CD4-positive, alpha-beta T cell (primary cell): Measurements from ENCODE around the gene MRPL36. TPM values are rescaled to one million over a fixed set of nuclear protein-coding genes. Genes with fewer than 3 reads are reported as not detected.

Experiments used
- ATAC-seq: fragments of 200-7000 bp; cut with Tn5 transposase; one replicate; pipeline ENCODE4 v1.10.0; 2022; ENCODE audit warnings: mild to moderate bottlenecking; ENCODE audit not compliant: poor library complexity
- CTCF ChIA-PET: fragments of 350-600 bp; sonication (Branson Sonifier 250); formaldehyde crosslinking; loops from one replicate; lab custom pipeline; 2021; ENCODE audit warnings: antibody characterized with exemption, inconsistent platforms; lab: Charles Lee
- POLR2A ChIA-PET: fragments of 350-600 bp; sonication (Branson Sonifier 250); formaldehyde crosslinking; loops from one replicate; lab custom pipeline; 2021; ENCODE audit warnings: antibody characterized with exemption, inconsistent platforms; lab: Charles Lee
- DNase-seq, 14 experiments: peaks; one replicate each; pipeline ENCODE4 v3.0.0-alpha.2; 2013 to 2020; ENCODE audit warnings: mixed read lengths in 2 of 14
- H3K27ac ChIP-seq, 2 donors: one replicate each; pipeline versions ENCODE4 v1.5.1 to v1.7.0; 2013; ENCODE audit warnings: low read length in 2 of 2, low read depth in 1 of 2, mild to moderate bottlenecking in 1 of 2
- H3K27me3 ChIP-seq, 2 experiments: 1 replicate in 1 of 2; 2 replicates in 1 of 2; pipeline versions ENCODE4 v1.6.1 to v1.7.0; 2013; ENCODE audit warnings: low read length in 2 of 2, control low read depth in 1 of 2, mild to moderate bottlenecking in 1 of 2, moderate library complexity in 1 of 2; ENCODE audit not compliant: insufficient read depth in 2 of 2, control insufficient read depth in 1 of 2
- H3K36me3 ChIP-seq: one replicate; pipeline ENCODE4 v1.6.1; 2013; ENCODE audit warnings: low read length, control low read depth; ENCODE audit not compliant: insufficient read depth
- H3K4me1 ChIP-seq: one replicate; pipeline ENCODE4 v1.6.1; 2013; ENCODE audit warnings: low read length, control low read depth; ENCODE audit not compliant: insufficient read depth
- H3K4me3 ChIP-seq: one replicate; pipeline ENCODE4 v1.5.1; 2013; ENCODE audit warnings: mild to moderate bottlenecking, low read length, moderate library complexity
- H3K9me3 ChIP-seq, 2 experiments: 1 replicate in 1 of 2; 2 replicates in 1 of 2; pipeline versions ENCODE4 v1.6.1 to v1.7.0; 2013; ENCODE audit warnings: low read length in 2 of 2, mild to moderate bottlenecking in 2 of 2, control low read depth in 1 of 2, moderate library complexity in 1 of 2; ENCODE audit not compliant: control insufficient read depth in 1 of 2, insufficient read depth in 1 of 2
- H3K27ac Mint-ChIP-seq: one replicate; pipeline ENCODE4 v1.8.0; 2020; ENCODE audit warnings: mixed read lengths
- H3K27me3 Mint-ChIP-seq: one replicate; pipeline ENCODE4 v1.8.0; 2021; ENCODE audit warnings: mixed read lengths
- H3K36me3 Mint-ChIP-seq: one replicate; pipeline ENCODE4 v1.8.0; 2021; ENCODE audit warnings: low read depth, mixed read lengths
- H3K4me1 Mint-ChIP-seq: one replicate; pipeline ENCODE4 v1.8.0; 2021; ENCODE audit warnings: low read depth, mixed read lengths
- H3K4me3 Mint-ChIP-seq: one replicate; pipeline ENCODE4 v1.8.0; 2020; ENCODE audit warnings: mild to moderate bottlenecking, mixed read lengths
- H3K9me3 Mint-ChIP-seq: one replicate; pipeline ENCODE4 v1.8.0; 2020; ENCODE audit warnings: mixed read lengths
- CTCF ChIP-seq: fragments of 200-600 bp; IDR thresholded peaks from one replicate; pipeline ENCODE4 v1.8.0; 2022; ENCODE audit warnings: antibody characterized with exemption, mild to moderate bottlenecking
- intact Hi-C, 2 experiments: fragments of 100-400 bp; cut with DNase I in 1 of 2; cut with micrococcal nuclease in 1 of 2; formaldehyde crosslinking; loops; one replicate each; pipeline versions ENCODE4 v1.15.1 to v1.9.0; 2023 to 2025; cut with DNase I, micrococcal nuclease
- total RNA-seq, 174 experiments: library from RNA in 2 of 174; stranded (reverse) in 2 of 174; gene quantifications; one replicate each; pipeline ENCODE4 v1.2.3 and lab custom pipeline; 2021 to 2026

MRPL36 gene
- total RNA-seq, 2 experiments from 2014 or later, result 14.3 to 18.2 TPM

- ATAC-seq (no peak), DNase-seq (no peak)
- CTCF ChIA-PET, result no interaction called here
- Mint-ChIP-seq H3K4me1 (peaks cover 20% of the 10 kb centered on the region), H3K9me3 (no peaks in the 10 kb centered on the region), H3K4me3 (no peak overlapping the region), H3K27me3 (no peaks in the 10 kb centered on the region), H3K27ac (no peak overlapping the region), H3K36me3 (no peaks in the 10 kb centered on the region)
- no peak for TF ChIP-seq CTCF
- intact Hi-C loops, result no loop called here
- H3K9me3 ChIP-seq, result no peaks in the 10 kb centered on the region
- H3K4me1 ChIP-seq, result peaks cover 23% of the 10 kb centered on the region
- no peak overlapping the region for H3K4me3 ChIP-seq
- H3K27ac ChIP-seq, result no peak overlapping the region
- H3K36me3 ChIP-seq, result no peaks in the 10 kb centered on the region
- POLR2A ChIA-PET, result no interaction called here
- no peaks in the 10 kb centered on the region for H3K27me3 ChIP-seq
These were observed 12.8 kb downstream of the MRPL36 start for GRCh38 chr5:1786621-1787471.

GRCh38 chr5:1785984-1786383 lies 13.7 kb downstream of the MRPL36 start:
- H3K4me1 ChIP-seq, result peaks cover 16% of the 10 kb centered on the region
- peaks cover 12% of the 10 kb centered on the region for H3K4me1 Mint-ChIP-seq
- no peak overlapping the region for H3K27ac Mint-ChIP-seq

DNA sequence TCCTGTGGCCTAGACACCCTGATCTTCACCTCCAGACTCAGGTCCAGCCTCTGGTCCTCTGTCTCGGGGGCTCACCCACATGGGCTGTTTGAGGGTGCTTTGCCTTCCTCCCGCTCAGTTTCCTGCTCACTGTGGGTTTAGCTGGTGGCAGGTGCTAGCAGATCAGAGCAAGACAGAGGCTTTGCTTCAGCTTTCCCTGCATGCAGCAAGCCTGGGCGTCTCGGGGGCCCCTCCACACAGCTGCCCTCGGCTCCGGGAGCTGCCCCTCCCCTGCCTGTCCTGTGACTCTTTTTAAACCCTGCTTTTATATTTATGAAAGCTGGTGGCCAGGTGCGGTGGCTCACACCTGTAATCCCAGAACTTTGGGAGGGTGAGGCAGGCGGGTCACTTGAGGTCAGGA lies 14.6 kb downstream of the MRPL36 start:
- H3K27me3 Mint-ChIP-seq, result no peaks in the 10 kb centered on the region
- no peaks in the 10 kb centered on the region for H3K9me3 Mint-ChIP-seq
- DNase-seq (no peak), ATAC-seq (no peak)
- H3K4me1 Mint-ChIP-seq, result peaks cover 8% of the 10 kb centered on the region
- no peak for TF ChIP-seq CTCF
- Histone ChIP-seq H3K9me3 (no peaks in the 10 kb centered on the region), H3K27ac (no peak overlapping the region), H3K27me3 (no peaks in the 10 kb centered on the region), H3K4me3 (no peak overlapping the region), H3K36me3 (no peaks in the 10 kb centered on the region), H3K4me1 (peaks cover 11% of the 10 kb centered on the region)
- ChIA-PET POLR2A (interaction anchor here (1.0 kb wide), 1 partner anchor 15 kb away, joined by 3 read pairs; no protein-coding TSS in a partner anchor), CTCF (no interaction called here)
- no peak overlapping the region for H3K4me3 Mint-ChIP-seq
- intact Hi-C loops, result no loop called here
- H3K36me3 Mint-ChIP-seq, result no peaks in the 10 kb centered on the region
- no peak overlapping the region for H3K27ac Mint-ChIP-seq

More at GRCh38 chr5:1785984-1786383, 13.7 kb downstream of the MRPL36 start:
- no peak overlapping the region for H3K4me3 ChIP-seq
- CTCF ChIA-PET, result no interaction called here
- H3K27me3 Mint-ChIP-seq, result no peaks in the 10 kb centered on the region
- no peak for TF ChIP-seq CTCF
- no peaks in the 10 kb centered on the region for H3K9me3 Mint-ChIP-seq
- POLR2A ChIA-PET, result no interaction called here
- intact Hi-C loops, result no loop called here
- H3K36me3 Mint-ChIP-seq, result no peaks in the 10 kb centered on the region
- no peaks in the 10 kb centered on the region for H3K36me3 ChIP-seq
- H3K4me3 Mint-ChIP-seq, result no peak overlapping the region
- no peaks in the 10 kb centered on the region for H3K27me3 ChIP-seq
- H3K27ac ChIP-seq, result no peak overlapping the region
- H3K9me3 ChIP-seq, result no peaks in the 10 kb centered on the region
- DNase-seq (no peak), ATAC-seq (no peak)
